HG03520 (cell line): ENCODE results near the gene ARHGAP30.
"Not testable (repeated sequence)": the region's sequence is repeated elsewhere in the genome, so short reads cannot be mapped to it uniquely, and the experiment has no call there.

Experiments used
- ATAC-seq: cut with Tn5 transposase; IDR thresholded peaks from one replicate; pipeline ENCODE4 v1.9.1; 2021; ENCODE audit warnings: mild to moderate bottlenecking, moderate library complexity; ENCODE audit not compliant: unreplicated experiment

The ARHGAP30 gene

DNA sequence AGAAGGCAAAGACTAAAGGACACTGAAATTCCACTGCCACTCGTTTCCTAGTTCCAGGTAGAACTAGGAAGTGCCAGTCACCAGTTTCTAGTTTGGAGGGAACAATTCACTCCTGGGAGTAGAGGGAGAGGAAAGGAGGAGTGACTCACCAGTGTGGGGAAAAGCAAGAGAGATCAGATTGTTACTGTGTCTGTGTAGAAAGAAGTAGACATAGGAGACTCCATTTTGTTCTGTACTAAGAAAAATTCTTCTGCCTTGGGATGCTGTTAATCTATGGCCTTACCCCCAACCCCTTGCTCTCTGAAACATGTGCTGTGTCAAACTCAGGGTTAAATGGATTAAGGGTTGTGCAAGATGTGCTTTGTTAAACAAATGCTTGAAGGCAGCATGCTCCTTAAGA is 53.0 kb downstream of the ARHGAP30 start:
- not testable (repeated sequence) for ATAC-seq

GRCh38 chr1:161013488-161014230 is 56.0 kb downstream of the ARHGAP30 start:
- ATAC-seq = peak; percentile 86

- ATAC-seq = peak; percentile 19
Measured at GRCh38 chr1:161013131-161013487, 56.6 kb downstream of the ARHGAP30 start.

- no peak for ATAC-seq
Measured at GRCh38 chr1:161012420-161012819, 57.3 kb downstream of the ARHGAP30 start.

DNA sequence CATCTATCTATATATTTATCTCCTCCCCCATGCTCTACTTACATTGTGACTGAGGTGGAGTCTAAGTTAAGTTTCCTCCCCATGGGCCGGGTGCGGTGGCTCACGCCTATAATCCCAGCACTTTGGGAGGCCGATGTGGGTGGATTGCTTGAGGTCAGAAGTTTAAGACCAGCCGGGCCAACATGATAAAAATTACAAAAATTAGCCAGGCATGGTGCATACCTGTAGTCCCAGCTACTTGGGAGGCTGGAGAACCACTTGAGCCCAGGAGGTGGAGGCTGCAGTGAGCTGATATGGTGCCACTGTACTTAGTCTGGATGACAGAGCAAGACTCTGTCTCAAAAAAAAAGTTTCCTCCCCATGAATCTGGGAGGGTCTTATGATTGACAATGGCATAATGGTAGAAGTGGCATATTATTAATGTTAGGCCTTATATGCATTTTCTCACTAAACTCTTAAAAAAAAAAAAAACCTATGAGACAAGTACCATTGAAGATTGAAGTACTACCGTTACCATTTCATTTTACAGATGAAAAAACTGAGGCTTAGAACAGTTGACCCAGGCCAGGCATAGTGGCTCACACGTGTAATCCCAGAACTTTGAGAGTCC is 60.0 kb downstream of the ARHGAP30 start:
- ATAC-seq = no peak

GRCh38 chr1:161008869-161009510 is 60.7 kb downstream of the ARHGAP30 start:
- ATAC-seq = no peak

DNA sequence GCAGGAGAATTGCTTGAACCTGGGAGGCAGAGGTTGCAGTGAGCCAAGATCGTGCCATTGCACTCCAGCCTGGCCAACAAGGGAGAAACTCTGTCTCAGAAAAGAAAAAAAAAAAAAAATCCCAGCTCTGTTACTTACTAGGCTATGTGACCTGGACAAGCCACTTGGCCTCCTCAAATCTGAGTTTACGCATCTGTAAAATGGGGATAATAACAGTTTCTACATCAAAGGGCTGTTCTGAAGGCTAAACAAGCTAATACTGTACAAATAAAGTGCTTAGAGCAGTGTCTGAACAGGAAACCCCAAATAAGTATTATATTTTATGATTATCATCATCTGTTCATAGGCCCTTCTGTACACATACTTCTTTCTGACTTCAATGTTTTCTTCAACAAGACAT is 62.3 kb downstream of the ARHGAP30 start:
- no peak for ATAC-seq

DNA sequence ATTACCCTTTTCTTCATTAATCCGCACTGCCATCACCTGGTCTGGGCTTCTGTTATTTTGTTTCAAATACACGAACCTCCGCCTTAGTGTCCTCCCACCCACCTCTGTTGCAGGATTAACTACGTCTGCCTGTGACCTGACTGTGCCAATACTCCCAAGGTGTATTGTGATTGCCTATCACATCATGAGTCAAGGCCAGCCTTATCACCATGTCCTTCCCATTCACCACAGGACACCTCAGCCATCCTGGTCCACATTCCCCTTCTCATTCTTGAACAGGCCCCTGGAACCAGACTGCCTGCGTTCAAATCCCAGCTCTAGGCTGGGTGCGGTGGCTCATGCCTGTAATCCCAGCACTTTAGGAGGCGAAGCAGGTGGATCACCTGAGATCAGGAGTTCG is 63.1 kb downstream of the ARHGAP30 start:
- no peak for ATAC-seq

DNA sequence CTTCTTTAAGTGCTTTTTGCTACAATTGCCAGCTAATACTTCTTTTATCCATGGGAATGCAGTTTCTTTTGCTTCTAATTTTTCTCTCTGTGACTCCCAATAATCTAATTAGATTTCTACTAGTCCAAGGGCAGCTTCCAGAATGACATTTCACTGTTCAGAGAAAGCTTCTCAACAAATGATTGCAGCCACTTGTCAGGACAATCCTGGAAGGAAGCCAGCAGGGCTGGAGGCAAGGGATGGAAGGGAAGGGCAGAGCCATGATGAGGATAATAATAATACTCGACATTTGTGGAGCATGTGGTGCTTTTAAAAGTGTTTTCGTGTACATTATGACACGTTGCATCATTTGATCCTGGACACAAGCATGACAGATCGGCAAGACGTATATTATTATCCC is 68.2 kb downstream of the ARHGAP30 start:
- no peak for ATAC-seq

DNA sequence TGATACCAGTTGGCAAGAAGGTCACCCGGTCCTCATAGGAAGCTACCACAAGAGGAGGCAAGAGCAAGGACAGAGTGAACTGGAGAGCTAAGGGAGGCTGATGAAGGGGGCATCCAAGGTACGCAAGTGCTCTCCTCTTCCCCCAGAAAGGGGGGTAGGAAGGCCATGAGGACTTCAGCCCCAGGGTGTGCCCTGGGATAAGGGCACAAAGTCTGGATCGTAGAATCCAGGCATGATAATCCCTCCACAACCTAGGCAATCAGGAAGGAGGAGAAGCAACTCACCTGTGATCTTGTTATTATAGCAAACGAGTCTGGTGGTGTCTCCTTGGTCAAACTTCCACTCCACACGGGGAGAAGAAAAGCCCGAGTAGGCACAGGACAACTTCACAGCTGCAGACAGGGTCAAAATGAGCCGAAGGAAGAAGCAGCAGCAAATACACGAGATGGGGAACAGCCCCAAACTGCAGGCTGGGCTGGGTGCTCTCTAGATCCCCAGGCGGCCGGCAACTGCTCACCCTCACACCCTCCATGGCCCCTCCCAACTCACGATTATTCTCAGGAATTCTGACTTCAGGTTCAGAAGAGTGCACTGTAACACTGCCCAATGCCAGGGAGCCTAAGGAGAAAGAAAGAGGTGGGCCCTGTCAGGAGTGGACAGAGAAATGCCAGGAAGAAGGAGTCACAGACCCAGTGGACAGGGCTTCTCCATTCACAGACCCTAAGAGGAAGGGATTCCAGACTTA is 68.8 kb downstream of the ARHGAP30 start:
- no peak for ATAC-seq

- ATAC-seq = no peak
Measured at GRCh38 chr1:160999376-160999775, 70.3 kb downstream of the ARHGAP30 start.

DNA sequence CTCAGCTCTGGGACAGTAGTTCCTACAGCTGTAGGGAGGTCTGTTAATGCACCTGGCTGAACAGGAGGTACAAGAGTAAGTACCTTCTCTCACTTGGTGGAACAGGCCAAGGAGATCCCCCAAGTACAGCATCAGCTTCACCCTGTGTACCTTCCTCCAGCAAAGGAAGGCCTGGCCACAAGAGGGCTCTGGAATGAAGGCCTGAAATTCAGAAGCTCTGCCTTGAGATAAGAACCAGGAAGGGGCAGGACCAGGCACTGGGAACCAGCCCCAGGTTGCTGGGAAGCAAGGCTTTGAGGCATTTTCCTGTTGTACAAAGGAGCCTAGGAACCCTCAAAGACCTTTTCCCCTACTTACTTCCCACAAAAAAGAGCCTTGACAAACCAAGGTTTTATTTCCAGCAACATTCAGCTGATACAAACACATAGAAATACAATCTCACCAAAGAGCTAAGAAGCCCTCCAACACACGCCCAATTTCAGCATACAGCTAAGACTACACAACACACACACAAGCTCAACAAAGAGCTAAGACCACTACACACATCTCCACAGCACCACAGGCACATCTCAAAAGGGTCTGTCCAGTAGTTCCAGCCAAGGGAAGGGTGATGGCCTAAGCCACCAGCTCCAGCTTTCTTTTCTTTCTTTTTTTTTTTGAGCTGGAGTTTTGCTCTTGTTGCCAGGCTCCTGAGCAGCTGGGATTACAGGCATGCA is 72.2 kb downstream of the ARHGAP30 start:
- no peak for ATAC-seq
